IMR-90 (cell line): ENCODE data around the gene STARD13. TPM values are rescaled to one million over a fixed set of nuclear protein-coding genes. Genes with fewer than 3 reads are reported as not detected.

Experiments
- ATAC-seq: fragments of 200-7000 bp; cut with Tn5 transposase; 2 replicates; pipeline ENCODE4 v1.9.1; 2020; ENCODE audit warnings: low read depth, mild to moderate bottlenecking, moderate library complexity
- BruUV-seq: library from RNA; stranded (reverse); fragments of 400-500 nt; replicated peaks from 2 replicates; lab custom pipeline; 2021; lab: Mats Ljungman, UMichigan
- CTCF ChIA-PET: fragments of 300-600 bp; formaldehyde crosslinking; extraction: SDS; loops from one replicate; lab custom pipeline; 2021; ENCODE audit warnings: antibody characterized with exemption; lab: Yijun Ruan, JAX
- POLR2A ChIA-PET: fragments of 300-600 bp; sonication (Branson Sonifier 250); formaldehyde crosslinking; loops from one replicate; lab custom pipeline; 2022; ENCODE audit warnings: antibody characterized with exemption; ENCODE audit not compliant: unreplicated experiment; lab: Charles Lee
- DNase-seq: peaks from one replicate; pipeline ENCODE4 v3.0.0; 2013
- H2AFZ ChIP-seq: replicated peaks from 2 replicates; pipeline ENCODE3; 2013; ENCODE audit warnings: low read length, mild to moderate bottlenecking; ENCODE audit not compliant: poor library complexity
- H2AK5ac ChIP-seq: 2 replicates; pipeline ENCODE4 v1.6.1; 2013; ENCODE audit warnings: low read depth, low read length, inconsistent platforms
- H2AK9ac ChIP-seq: replicated peaks from 2 replicates; pipeline ENCODE3; 2013; ENCODE audit warnings: mild to moderate bottlenecking, low read depth, low read length, moderate library complexity; ENCODE audit not compliant: poor library complexity
- H2BK120ac ChIP-seq: 2 replicates; pipeline ENCODE4 v1.6.1; 2013; ENCODE audit warnings: low read depth, low read length, inconsistent platforms
- H2BK15ac ChIP-seq: 3 replicates; pipeline ENCODE4 v1.6.1; 2013; ENCODE audit warnings: low read depth, low read length, inconsistent platforms
- H2BK20ac ChIP-seq: 2 replicates; pipeline ENCODE4 v1.6.1; 2013; ENCODE audit warnings: low read depth, mild to moderate bottlenecking, inconsistent platforms, low read length, moderate library complexity
- H2BK5ac ChIP-seq: 2 replicates; pipeline ENCODE4 v1.6.1; 2013; ENCODE audit warnings: mild to moderate bottlenecking, low read depth, low read length, inconsistent platforms; ENCODE audit not compliant: poor library complexity, severe bottlenecking
- H3K14ac ChIP-seq: replicated peaks from 2 replicates; pipeline ENCODE4 v1.6.1; 2013; ENCODE audit warnings: low read depth, low read length, inconsistent platforms
- H3K18ac ChIP-seq: 2 replicates; pipeline ENCODE4 v1.6.1; 2013; ENCODE audit warnings: low read depth, low read length, control low read depth
- H3K23ac ChIP-seq: 2 replicates; pipeline ENCODE4 v1.6.1; 2013; ENCODE audit warnings: low read depth, low read length, inconsistent platforms
- H3K27ac ChIP-seq: 2 replicates; pipeline ENCODE4 v1.5.1; 2013; ENCODE audit warnings: mild to moderate bottlenecking, control low read depth, low read length; ENCODE audit not compliant: insufficient read depth
- H3K27me3 ChIP-seq: 2 replicates; pipeline ENCODE4 v1.6.1; 2013; ENCODE audit warnings: low read length; ENCODE audit not compliant: control insufficient read depth, insufficient read depth
- H3K36me3 ChIP-seq: 2 replicates; pipeline ENCODE4 v1.6.1; 2013; ENCODE audit warnings: low read length, mixed read lengths; ENCODE audit not compliant: control insufficient read depth, insufficient read depth
- H3K4ac ChIP-seq: 2 replicates; pipeline ENCODE4 v1.6.1; 2013; ENCODE audit warnings: low read depth, low read length, inconsistent platforms
- H3K4me1 ChIP-seq: 2 replicates; pipeline ENCODE4 v1.6.1; 2013; ENCODE audit warnings: low read length, mixed read lengths; ENCODE audit not compliant: control insufficient read depth, insufficient read depth
- H3K4me2 ChIP-seq: 2 replicates; pipeline ENCODE4 v1.6.1; 2013; ENCODE audit warnings: low read depth, mild to moderate bottlenecking, control low read depth, low read length, moderate library complexity
- H3K4me3 ChIP-seq: 2 replicates; pipeline ENCODE4 v1.5.1; 2013; ENCODE audit warnings: low read depth, mild to moderate bottlenecking, control low read depth, low read length, moderate library complexity; ENCODE audit not compliant: insufficient read depth
- H3K56ac ChIP-seq: 2 replicates; pipeline ENCODE4 v1.6.1; 2013; ENCODE audit warnings: low read length, inconsistent platforms; ENCODE audit not compliant: insufficient read depth; ENCODE audit errors: extremely low read depth
- H3K79me1 ChIP-seq, 2 experiments: 2 replicates each; pipeline ENCODE4 v1.6.1; 2013; ENCODE audit warnings: low read length in 2 of 2, inconsistent platforms in 1 of 2, low read depth in 1 of 2
- H3K9ac ChIP-seq: 2 replicates; pipeline ENCODE4 v1.6.1; 2013; ENCODE audit warnings: low read depth, low read length, control low read depth
- H3K9me1 ChIP-seq: 2 replicates; pipeline ENCODE4 v1.6.1; 2013; ENCODE audit warnings: low read length, inconsistent platforms; ENCODE audit not compliant: insufficient read depth
- H3K9me3 ChIP-seq: 2 replicates; pipeline ENCODE4 v1.6.1; 2013; ENCODE audit warnings: low read length; ENCODE audit not compliant: control insufficient read depth, insufficient read depth
- H4K20me1 ChIP-seq: 2 replicates; pipeline ENCODE4 v1.6.1; 2013; ENCODE audit warnings: low read length, inconsistent platforms; ENCODE audit not compliant: insufficient read depth
- H4K5ac ChIP-seq: 2 replicates; pipeline ENCODE4 v1.6.1; 2013; ENCODE audit warnings: mild to moderate bottlenecking, low read depth, low read length, control low read depth
- H4K8ac ChIP-seq, 2 experiments: 2 replicates each; pipeline ENCODE4 v1.6.1; 2013; ENCODE audit warnings: low read depth in 2 of 2, low read length in 2 of 2, control low read depth in 1 of 2, inconsistent platforms in 1 of 2
- H4K91ac ChIP-seq: 2 replicates; pipeline ENCODE4 v1.6.1; 2013; ENCODE audit warnings: low read depth, low read length, inconsistent platforms; ENCODE audit not compliant: insufficient read depth
- CEBPB ChIP-seq: IDR thresholded peaks from 2 replicates; pipeline ENCODE4 v1.6.1; 2012; ENCODE audit warnings: low read depth, low read length, improper control_type of control experiment
- CHD1 ChIP-seq: IDR thresholded peaks from 2 replicates; pipeline ENCODE4 v1.6.1; 2012; ENCODE audit warnings: low read depth, low read length, improper control_type of control experiment
- ELK1 ChIP-seq: fragments of 150-350 bp; IDR thresholded peaks from 2 replicates; pipeline ENCODE4 v1.6.1; 2016; ENCODE audit warnings: low read depth, mild to moderate bottlenecking, low read length, moderate library complexity, borderline replicate concordance
- MAZ ChIP-seq: IDR thresholded peaks from 2 replicates; pipeline ENCODE4 v1.6.1; 2012; ENCODE audit warnings: low read depth, mild to moderate bottlenecking, low read length, improper control_type of control experiment, moderate library complexity, borderline replicate concordance
- NFE2L2 ChIP-seq: fragments of 150-350 bp; IDR thresholded peaks from 2 replicates; pipeline ENCODE4 v1.6.1; 2016; ENCODE audit warnings: low read depth, mild to moderate bottlenecking, low read length
- POLR2A ChIP-seq: IDR thresholded peaks from 2 replicates; pipeline ENCODE4 v1.6.1; 2012; ENCODE audit warnings: mild to moderate bottlenecking, low read depth, low read length
- RAD21 ChIP-seq: IDR thresholded peaks from 2 replicates; pipeline ENCODE4 v1.6.1; 2012; ENCODE audit warnings: low read length, improper control_type of control experiment
- RCOR1 ChIP-seq: IDR thresholded peaks from 2 replicates; pipeline ENCODE4 v1.6.1; 2012; ENCODE audit warnings: mild to moderate bottlenecking, low read length, improper control_type of control experiment; ENCODE audit not compliant: insufficient replicate concordance
- RFX5 ChIP-seq: IDR thresholded peaks from 2 replicates; pipeline ENCODE4 v1.8.0; 2012; ENCODE audit warnings: low read depth, mild to moderate bottlenecking, low read length, moderate library complexity
- USF2 ChIP-seq: fragments of 150-350 bp; IDR thresholded peaks from 2 replicates; pipeline ENCODE4 v1.6.1; 2017; ENCODE audit warnings: mild to moderate bottlenecking, antibody characterized with exemption, low read length, low read depth
- WGBS, 2 experiments: methylation state at CpG; one replicate each; pipeline versions ENCODE4 v1.1.5 to v1.1.7; 2013; ENCODE audit warnings: missing lambda C conversion rate in 2 of 2; ENCODE audit not compliant: insufficient read length in 1 of 2; ENCODE audit errors: extremely low coverage in 2 of 2; 5-methylcytosine and 5-hydroxymethylcytosine counted together
- dilution Hi-C: fragments of 300-500 bp; cut with HindIII; formaldehyde crosslinking; loops from one replicate; pipeline ENCODE4 v1.14.3; 2018; ENCODE audit warnings: low sequenced_read_pairs; ENCODE audit not compliant: unreplicated experiment
- in situ Hi-C: fragments of 300-500 bp; cut with MboI; formaldehyde crosslinking; loops from 3 replicates; pipeline ENCODE4 v1.14.3; 2019; ENCODE audit warnings: low sequenced_read_pairs, inconsistent platforms, mixed read lengths
- intact Hi-C: fragments of 100-400 bp; cut with micrococcal nuclease; formaldehyde crosslinking; loops from 2 replicates; pipeline ENCODE4 v1.10.0; 2022
- polyA plus RNA-seq, 3 experiments: library from polyadenylated mRNA; depleted of rRNA; stranded (reverse); fragments of >200 nt; gene quantifications; 2 replicates each; pipeline ENCODE4 v1.2.3, GENCODE V29; 2012; ENCODE audit warnings: low replicate concordance in 1 of 3
- total RNA-seq: library from RNA; depleted of rRNA; stranded (reverse); fragments of >200 nt; gene quantifications from 2 replicates; pipeline ENCODE4 v1.2.3, GENCODE V29; 2012

The STARD13 gene
- total and polyA plus RNA-seq, 2 of the 4 experiments (the other 2 are of a cell fraction) = 23.6 to 46.6 TPM

- TF ChIP-seq ELK1 = no peak
Measured at GRCh38 chr13:33308863-33309262, 23.3 kb upstream of the STARD13 start (continued).

- BruUV-seq = no TSS peak
- intact Hi-C loops = no loop called here
- CTCF ChIA-PET = no interaction called here
Measured at GRCh38 chr13:33307843-33308242, 22.3 kb upstream of the STARD13 start.

More at GRCh38 chr13:33307843-33308242, 22.3 kb upstream of the STARD13 start:
- Histone ChIP-seq H3K4me1 (peaks cover 5% of the 10 kb centered on the region), H2AFZ (no peak overlapping the region), H3K36me3 (peaks cover 1% of the 10 kb centered on the region; the same call in 1 of the 2 replicates), H3K9me1 (peaks cover 3% of the 10 kb centered on the region; the same call in 1 of the 2 replicates), H4K20me1 (peaks cover 7% of the 10 kb centered on the region; the same call in 1 of the 2 replicates), H3K9me3 (no peaks in the 10 kb centered on the region), H3K14ac (no peak overlapping the region), H3K4ac (no peak overlapping the region), H2AK9ac (no peak overlapping the region), H3K27ac (no peak overlapping the region), H4K91ac (no peak overlapping the region), H3K23ac (no peak overlapping the region), H2AK5ac (no peak overlapping the region), H4K5ac (no peak overlapping the region), H2BK20ac (no peak overlapping the region), H3K56ac (no peak overlapping the region), H2BK15ac (no peak overlapping the region), H3K79me1 (peaks cover 37 to 66% of the 10 kb centered on the region in 2 experiments), H3K27me3 (no peaks in the 10 kb centered on the region), H4K8ac (no peak overlapping the region), H3K4me2 (no peak overlapping the region), H2BK5ac (no peak overlapping the region), H3K4me3 (no peak overlapping the region), H3K18ac (no peak overlapping the region), H2BK120ac (no peak overlapping the region), H3K9ac (no peak overlapping the region)
- no CpG with 5 or more reads among the region's 1 CpG for WGBS, 2 experiments
- dilution Hi-C loops (no loop called here), in situ Hi-C loops (no loop called here)
- no peak for ATAC-seq
- POLR2A ChIA-PET = no interaction called here
- DNase-seq = peak; percentile 55
- TF ChIP-seq CHD1 (no peak), RAD21 (no peak), RCOR1 (no peak), ELK1 (no peak), RFX5 (no peak), POLR2A (no peak), USF2 (no peak), MAZ (no peak), CEBPB (no peak), NFE2L2 (no peak)
